Measurements from ENCODE around the gene ANGPTL8. TPM values are rescaled to one million over a fixed set of nuclear protein-coding genes. Genes with fewer than 3 reads are reported as not detected.

The ANGPTL8 gene
- total and polyA plus RNA-seq, 2 of the 13 experiments (the other 11 are each of a cell fraction or from before 2014, with no cell fraction given): 27.3 to 243 TPM

DNA sequence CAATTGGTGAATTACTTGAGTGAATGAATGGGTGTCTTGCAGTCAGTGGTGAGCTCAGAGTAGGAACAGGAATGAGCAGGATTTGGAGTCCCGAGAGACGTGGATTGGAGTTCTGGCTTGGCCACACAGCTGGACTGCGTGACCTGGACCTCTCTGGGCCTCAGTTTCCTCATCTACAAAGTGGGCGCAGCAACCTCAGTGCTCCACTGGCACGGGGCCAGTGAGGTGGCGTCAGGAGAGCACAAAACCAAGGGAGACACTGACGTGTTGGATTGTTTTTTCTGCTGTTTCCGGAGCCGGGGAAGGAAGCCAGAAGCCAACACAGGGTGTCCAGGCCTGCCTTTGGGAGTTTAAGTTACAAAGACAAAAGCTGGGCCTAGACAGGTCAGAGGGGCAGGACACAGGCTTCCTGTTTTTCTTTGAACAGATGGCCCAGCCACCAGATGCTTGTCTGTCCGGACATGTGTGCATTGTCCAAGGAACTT is 29.4 kb downstream of the ANGPTL8 start (continued):
- TF ChIP-seq RBM22 (optimal IDR thresholded peaks at IDR 0.05; ENCODE audit: low read length) (no peak), ZNF644 (CRISPR knock-in tag; IDR thresholded peaks at IDR 0.05; ENCODE audit: low read depth) (no peak), CCAR2 (optimal IDR thresholded peaks at IDR 0.05; ENCODE audit: low read depth, low read length) (no peak), KDM6A (CRISPR knock-in tag; IDR thresholded peaks at IDR 0.05; ENCODE audit: low read depth) (no peak), NFE2L2 (IDR thresholded peaks at IDR 0.05; ENCODE audit: low read length) (no peak), ZNF567 (CRISPR knock-in tag; IDR thresholded peaks at IDR 0.05; ENCODE audit: borderline replicate concordance) (no peak), ZBTB7B (CRISPR knock-in tag; IDR thresholded peaks at IDR 0.05) (no peak), SSRP1 (CRISPR knock-in tag; IDR thresholded peaks at IDR 0.05) (no peak), ZNF564 (CRISPR knock-in tag; IDR thresholded peaks at IDR 0.05) (no peak), ZNF44 (CRISPR knock-in tag; IDR thresholded peaks at IDR 0.05) (no peak), EEA1 (CRISPR knock-in tag; IDR thresholded peaks at IDR 0.05; ENCODE audit: borderline replicate concordance) (no peak), ONECUT2 (CRISPR knock-in tag; IDR thresholded peaks at IDR 0.05) (no peak), KDM2A (CRISPR knock-in tag; IDR thresholded peaks at IDR 0.05; ENCODE audit: borderline replicate concordance, low read depth) (0 out of 2 replicates have a peak, but pooled peaks have one; percentile 26), PHF21A (CRISPR knock-in tag; IDR thresholded peaks at IDR 0.05) (no peak), GABPA (IDR thresholded peaks at IDR 0.05; ENCODE audit: low read depth, low read length) (no peak), GABPA (CRISPR knock-in tag; IDR thresholded peaks at IDR 0.05; ENCODE audit: low read depth) (peak; percentile 66), NONO (IDR thresholded peaks at IDR 0.05) (no peak), NONO (CRISPR knock-in tag; conservative IDR thresholded peaks at IDR 0.05) (no peak), ZNF530 (CRISPR knock-in tag; IDR thresholded peaks at IDR 0.05; ENCODE audit: low read depth) (no peak), SP4 (CRISPR knock-in tag; IDR thresholded peaks at IDR 0.05) (no peak)
- TF ChIP-seq, protein P1, sequence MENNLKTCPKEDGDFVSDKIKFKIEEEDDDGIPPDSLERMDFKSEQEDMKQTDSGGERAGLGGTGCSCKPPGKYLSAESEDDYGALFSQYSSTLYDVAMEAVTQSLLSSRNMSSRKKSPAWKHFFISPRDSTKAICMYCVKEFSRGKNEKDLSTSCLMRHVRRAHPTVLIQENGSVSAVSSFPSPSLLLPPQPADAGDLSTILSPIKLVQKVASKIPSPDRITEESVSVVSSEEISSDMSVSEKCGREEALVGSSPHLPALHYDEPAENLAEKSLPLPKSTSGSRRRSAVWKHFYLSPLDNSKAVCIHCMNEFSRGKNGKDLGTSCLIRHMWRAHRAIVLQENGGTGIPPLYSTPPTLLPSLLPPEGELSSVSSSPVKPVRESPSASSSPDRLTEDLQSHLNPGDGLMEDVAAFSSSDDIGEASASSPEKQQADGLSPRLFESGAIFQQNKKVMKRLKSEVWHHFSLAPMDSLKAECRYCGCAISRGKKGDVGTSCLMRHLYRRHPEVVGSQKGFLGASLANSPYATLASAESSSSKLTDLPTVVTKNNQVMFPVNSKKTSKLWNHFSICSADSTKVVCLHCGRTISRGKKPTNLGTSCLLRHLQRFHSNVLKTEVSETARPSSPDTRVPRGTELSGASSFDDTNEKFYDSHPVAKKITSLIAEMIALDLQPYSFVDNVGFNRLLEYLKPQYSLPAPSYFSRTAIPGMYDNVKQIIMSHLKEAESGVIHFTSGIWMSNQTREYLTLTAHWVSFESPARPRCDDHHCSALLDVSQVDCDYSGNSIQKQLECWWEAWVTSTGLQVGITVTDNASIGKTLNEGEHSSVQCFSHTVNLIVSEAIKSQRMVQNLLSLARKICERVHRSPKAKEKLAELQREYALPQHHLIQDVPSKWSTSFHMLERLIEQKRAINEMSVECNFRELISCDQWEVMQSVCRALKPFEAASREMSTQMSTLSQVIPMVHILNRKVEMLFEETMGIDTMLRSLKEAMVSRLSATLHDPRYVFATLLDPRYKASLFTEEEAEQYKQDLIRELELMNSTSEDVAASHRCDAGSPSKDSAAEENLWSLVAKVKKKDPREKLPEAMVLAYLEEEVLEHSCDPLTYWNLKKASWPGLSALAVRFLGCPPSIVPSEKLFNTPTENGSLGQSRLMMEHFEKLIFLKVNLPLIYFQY (CRISPR knock-in tag; IDR thresholded peaks at IDR 0.05; ENCODE audit: borderline replicate concordance): no peak
- TF ChIP-seq, protein P2, sequence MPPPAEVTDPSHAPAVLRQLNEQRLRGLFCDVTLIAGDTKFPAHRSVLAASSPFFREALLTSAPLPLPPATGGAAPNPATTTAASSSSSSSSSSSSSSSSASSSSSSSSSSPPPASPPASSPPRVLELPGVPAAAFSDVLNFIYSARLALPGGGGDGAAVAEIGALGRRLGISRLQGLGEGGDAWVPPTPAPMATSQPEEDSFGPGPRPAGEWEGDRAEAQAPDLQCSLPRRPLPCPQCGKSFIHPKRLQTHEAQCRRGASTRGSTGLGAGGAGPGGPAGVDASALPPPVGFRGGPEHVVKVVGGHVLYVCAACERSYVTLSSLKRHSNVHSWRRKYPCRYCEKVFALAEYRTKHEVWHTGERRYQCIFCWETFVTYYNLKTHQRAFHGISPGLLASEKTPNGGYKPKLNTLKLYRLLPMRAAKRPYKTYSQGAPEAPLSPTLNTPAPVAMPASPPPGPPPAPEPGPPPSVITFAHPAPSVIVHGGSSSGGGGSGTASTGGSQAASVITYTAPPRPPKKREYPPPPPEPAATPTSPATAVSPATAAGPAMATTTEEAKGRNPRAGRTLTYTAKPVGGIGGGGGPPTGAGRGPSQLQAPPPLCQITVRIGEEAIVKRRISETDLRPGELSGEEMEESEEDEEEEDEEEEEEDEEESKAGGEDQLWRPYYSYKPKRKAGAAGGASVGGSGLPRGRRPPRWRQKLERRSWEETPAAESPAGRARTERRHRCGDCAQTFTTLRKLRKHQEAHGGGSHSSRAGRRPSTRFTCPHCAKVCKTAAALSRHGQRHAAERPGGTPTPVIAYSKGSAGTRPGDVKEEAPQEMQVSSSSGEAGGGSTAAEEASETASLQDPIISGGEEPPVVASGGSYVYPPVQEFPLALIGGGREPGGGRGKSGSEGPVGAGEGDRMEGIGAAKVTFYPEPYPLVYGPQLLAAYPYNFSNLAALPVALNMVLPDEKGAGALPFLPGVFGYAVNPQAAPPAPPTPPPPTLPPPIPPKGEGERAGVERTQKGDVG (CRISPR knock-in tag; IDR thresholded peaks at IDR 0.05; ENCODE audit: borderline replicate concordance): no peak
- TF ChIP-seq, protein P3, sequence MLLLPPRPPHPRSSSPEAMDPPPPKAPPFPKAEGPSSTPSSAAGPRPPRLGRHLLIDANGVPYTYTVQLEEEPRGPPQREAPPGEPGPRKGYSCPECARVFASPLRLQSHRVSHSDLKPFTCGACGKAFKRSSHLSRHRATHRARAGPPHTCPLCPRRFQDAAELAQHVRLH (CRISPR knock-in tag; IDR thresholded peaks at IDR 0.05; ENCODE audit: borderline replicate concordance, low read depth): peak; percentile 66; the same call in 1 of the 2 replicates

All from HepG2 (cell line).